Mesendoderm (in vitro differentiated cells): ENCODE measurements around the gene TTYH2.
A peak's percentile ranks its signal among the peaks of the same experiment; 100 is the strongest.

Experiments
- DNase-seq: peaks from one replicate; pipeline ENCODE4 v3.0.0; 2013
- H2AK5ac ChIP-seq: 2 replicates; pipeline ENCODE4 v1.6.1; 2013; ENCODE audit warnings: low read length, inconsistent platforms
- H2BK120ac ChIP-seq: 2 replicates; pipeline ENCODE4 v1.6.1; 2013; ENCODE audit warnings: low read depth, mild to moderate bottlenecking, low read length, moderate library complexity, mixed read lengths
- H2BK15ac ChIP-seq: replicated peaks from 2 replicates; pipeline ENCODE4 v1.6.1; 2013; ENCODE audit warnings: low read depth, mild to moderate bottlenecking, moderate library complexity
- H2BK5ac ChIP-seq: 2 replicates; pipeline ENCODE4 v1.6.1; 2013; ENCODE audit warnings: low read length, inconsistent platforms
- H3K18ac ChIP-seq: 2 replicates; pipeline ENCODE4 v1.6.1; 2013; ENCODE audit warnings: mild to moderate bottlenecking, low read length, mixed read lengths
- H3K23ac ChIP-seq: one replicate; pipeline ENCODE4 v1.6.1; 2013; ENCODE audit warnings: low read length
- H3K27ac ChIP-seq: 2 replicates; pipeline ENCODE4 v1.5.1; 2013; ENCODE audit warnings: low read depth, mild to moderate bottlenecking, inconsistent platforms, low read length, moderate library complexity
- H3K27me3 ChIP-seq: 2 replicates; pipeline ENCODE4 v1.6.1; 2013; ENCODE audit warnings: low read length, control low read depth, mild to moderate bottlenecking, inconsistent platforms; ENCODE audit not compliant: insufficient read depth, poor library complexity
- H3K36me3 ChIP-seq: 2 replicates; pipeline ENCODE4 v1.6.1; 2013; ENCODE audit warnings: low read length, inconsistent platforms; ENCODE audit not compliant: control insufficient read depth, insufficient read depth
- H3K4ac ChIP-seq: one replicate; pipeline ENCODE4 v1.6.1; 2013; ENCODE audit warnings: low read depth, mild to moderate bottlenecking, low read length, moderate library complexity
- H3K4me1 ChIP-seq: 2 replicates; pipeline ENCODE4 v1.6.1; 2013; ENCODE audit warnings: low read depth, low read length, inconsistent platforms; ENCODE audit not compliant: control insufficient read depth
- H3K4me2 ChIP-seq: 2 replicates; pipeline ENCODE4 v1.6.1; 2013; ENCODE audit warnings: low read length
- H3K4me3 ChIP-seq: 2 replicates; pipeline ENCODE4 v1.5.1; 2013; ENCODE audit warnings: mild to moderate bottlenecking, low read length
- H3K56ac ChIP-seq: one replicate; pipeline ENCODE4 v1.6.1; 2013; ENCODE audit warnings: low read length
- H3K79me1 ChIP-seq: 2 replicates; pipeline ENCODE4 v1.6.1; 2013; ENCODE audit warnings: low read length, inconsistent platforms
- H3K79me2 ChIP-seq: 2 replicates; pipeline ENCODE4 v1.6.1; 2013; ENCODE audit warnings: mild to moderate bottlenecking, low read length; ENCODE audit not compliant: control insufficient read depth, insufficient read depth
- H3K9ac ChIP-seq: 2 replicates; pipeline ENCODE4 v1.6.1; 2013; ENCODE audit warnings: low read length, inconsistent platforms
- H4K5ac ChIP-seq: one replicate; pipeline ENCODE4 v1.6.1; 2013; ENCODE audit warnings: low read length
- H4K8ac ChIP-seq: one replicate; pipeline ENCODE4 v1.6.1; 2013; ENCODE audit warnings: low read depth, mild to moderate bottlenecking, control low read depth, low read length, moderate library complexity
- WGBS: extraction: QIAGEN DNeasy Blood & Tissue Kit; methylation state at CpG from one replicate; pipeline ENCODE4 v1.1.7; 2013; ENCODE audit warnings: low lambda C conversion rate, missing lambda C conversion rate; ENCODE audit not compliant: insufficient coverage; ENCODE audit errors: extremely low coverage; 5-methylcytosine and 5-hydroxymethylcytosine counted together

TTYH2 gene

DNA sequence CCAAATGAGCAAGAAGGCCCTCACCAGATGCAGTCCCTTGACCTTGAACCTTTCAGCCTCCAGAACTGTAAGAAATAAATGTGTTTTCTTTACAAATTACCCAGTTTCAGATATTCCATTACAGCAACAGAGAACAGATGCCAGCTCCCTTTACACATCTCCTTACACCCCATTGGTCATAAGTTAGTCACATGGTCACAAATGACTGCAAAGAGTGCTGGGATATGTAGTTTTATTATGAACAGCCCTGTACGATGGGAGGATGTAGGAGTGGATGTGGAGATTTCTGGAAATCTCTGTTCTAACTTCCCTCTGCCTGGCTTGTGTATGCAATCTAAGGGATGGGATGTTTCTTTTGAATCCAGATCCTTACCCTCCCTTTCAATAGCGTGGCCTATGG, 23.2 kb upstream of the TTYH2 start:
- Histone ChIP-seq H3K4me2 (no peak overlapping the region), H2BK120ac (no peak overlapping the region), H3K79me2 (no peaks in the 10 kb centered on the region), H2BK15ac (no peak overlapping the region), H3K27me3 (no peaks in the 10 kb centered on the region), H3K79me1 (no peaks in the 10 kb centered on the region), H3K4me1 (no peaks in the 10 kb centered on the region), H3K27ac (no peak overlapping the region), H3K4me3 (no peak overlapping the region), H3K4ac (no peak overlapping the region), H3K18ac (no peak overlapping the region), H3K56ac (no peak overlapping the region), H4K8ac (no peak overlapping the region), H4K5ac (no peak overlapping the region), H2BK5ac (no peak overlapping the region), H3K36me3 (no peaks in the 10 kb centered on the region), H3K9ac (no peak overlapping the region), H3K23ac (no peak overlapping the region), H2AK5ac (no peak overlapping the region)
- DNase-seq: peak; percentile 78
- no CpG with 5 or more reads among the region's 2 CpGs for WGBS

DNA sequence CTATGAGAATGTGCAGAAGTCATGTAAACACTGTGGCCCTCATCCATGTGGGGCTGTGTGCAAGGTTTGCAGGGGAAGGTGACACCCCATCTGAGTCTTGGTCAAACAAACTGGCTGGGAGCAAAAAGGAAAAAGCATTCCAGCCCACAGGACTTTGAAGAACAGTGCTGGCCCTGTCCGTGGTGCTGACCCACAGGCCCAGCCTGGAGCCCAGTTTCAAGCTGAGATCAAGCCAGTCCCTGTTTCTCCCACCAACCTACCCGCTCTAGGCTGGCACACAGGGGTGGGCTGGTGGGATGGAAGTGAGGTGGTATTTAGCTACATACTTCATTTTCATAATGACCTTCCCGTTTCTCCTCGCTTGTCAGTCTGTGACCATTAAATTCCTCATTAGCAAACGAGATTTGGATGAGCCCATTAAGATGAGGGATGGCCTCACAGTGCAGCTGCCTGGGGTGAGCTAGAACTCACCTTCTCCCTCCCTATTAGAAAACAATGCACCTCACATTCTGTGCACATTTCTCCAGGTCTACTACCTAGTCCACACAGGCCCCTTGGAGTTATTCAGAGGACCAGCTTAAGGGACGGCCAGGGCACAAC, 22.5 kb upstream of the TTYH2 start:
- H3K18ac ChIP-seq: no peak overlapping the region
- no CpG with 5 or more reads among the region's 6 CpGs for WGBS
- H2BK15ac ChIP-seq: no peak overlapping the region

DNA sequence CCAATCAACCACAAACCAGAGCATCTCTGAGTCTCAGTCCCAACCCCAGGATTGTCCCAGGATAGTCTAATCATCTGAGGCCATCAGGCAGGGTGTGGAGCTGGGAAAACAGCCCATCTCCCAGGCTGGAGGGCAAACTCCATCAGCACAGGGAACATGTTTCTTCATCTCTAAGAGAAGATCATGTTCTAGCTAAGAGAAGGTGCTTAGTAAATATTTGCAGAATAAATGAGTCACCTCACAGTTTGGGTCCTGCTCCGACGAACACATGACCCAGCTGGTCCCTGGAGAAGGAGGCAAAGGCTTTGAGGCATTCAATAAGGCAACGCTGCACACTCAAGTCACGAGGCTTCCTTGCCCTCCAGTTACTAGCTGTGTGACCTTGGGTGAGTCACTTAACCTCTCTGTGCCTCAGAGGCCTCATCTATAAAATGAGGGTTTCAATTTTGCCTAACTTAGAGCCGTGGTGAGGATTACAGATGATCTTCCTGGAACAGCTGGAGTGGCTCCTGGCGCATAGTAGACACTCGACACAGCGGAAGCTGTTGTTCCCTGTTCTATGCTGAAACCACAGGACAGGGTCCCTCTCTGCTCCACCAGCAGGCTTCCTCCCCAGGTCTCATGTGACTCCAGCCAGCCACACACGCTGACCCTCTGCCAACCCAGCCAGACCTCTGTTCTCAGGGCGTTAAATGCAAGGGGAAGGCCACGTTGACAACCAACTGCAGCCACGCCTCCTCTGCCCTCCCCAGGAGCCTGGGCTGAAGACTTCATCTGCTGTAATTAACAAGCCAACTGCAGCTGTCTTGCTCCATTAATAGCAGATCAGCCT, 20.2 kb upstream of the TTYH2 start:
- WGBS: no CpG with 5 or more reads among the region's 12 CpGs
- DNase-seq: no peak
- Histone ChIP-seq H2BK15ac (no peak overlapping the region), H3K79me1 (no peaks in the 10 kb centered on the region), H3K27ac (no peak overlapping the region), H3K4me3 (no peak overlapping the region), H3K4me2 (no peak overlapping the region), H3K27me3 (no peaks in the 10 kb centered on the region), H3K36me3 (no peaks in the 10 kb centered on the region), H4K5ac (no peak overlapping the region), H3K4ac (no peak overlapping the region), H4K8ac (no peak overlapping the region), H3K18ac (no peak overlapping the region), H3K4me1 (no peaks in the 10 kb centered on the region), H2BK120ac (no peak overlapping the region), H2BK5ac (no peak overlapping the region), H3K56ac (no peak overlapping the region), H3K79me2 (no peaks in the 10 kb centered on the region), H3K23ac (no peak overlapping the region), H3K9ac (no peak overlapping the region), H2AK5ac (no peak overlapping the region)

More for the DNA sequence above, 22.5 kb upstream of the TTYH2 start:
- no peak overlapping the region for H4K5ac ChIP-seq
- H2BK5ac ChIP-seq: no peak overlapping the region
- no peaks in the 10 kb centered on the region for H3K79me1 ChIP-seq
- H3K36me3 ChIP-seq: no peaks in the 10 kb centered on the region
- peak; percentile 47 for DNase-seq
- no peak overlapping the region for H2AK5ac ChIP-seq
- no peak overlapping the region for H4K8ac ChIP-seq
- no peak overlapping the region for H3K4me3 ChIP-seq
- no peak overlapping the region for H3K27ac ChIP-seq
- no peak overlapping the region for H3K4ac ChIP-seq
- no peaks in the 10 kb centered on the region for H3K79me2 ChIP-seq
- no peak overlapping the region for H3K23ac ChIP-seq
- no peaks in the 10 kb centered on the region for H3K4me1 ChIP-seq
- no peak overlapping the region for H3K4me2 ChIP-seq
- H3K27me3 ChIP-seq: no peaks in the 10 kb centered on the region
- H3K9ac ChIP-seq: no peak overlapping the region
- H3K56ac ChIP-seq: no peak overlapping the region
- H2BK120ac ChIP-seq: no peak overlapping the region

DNA sequence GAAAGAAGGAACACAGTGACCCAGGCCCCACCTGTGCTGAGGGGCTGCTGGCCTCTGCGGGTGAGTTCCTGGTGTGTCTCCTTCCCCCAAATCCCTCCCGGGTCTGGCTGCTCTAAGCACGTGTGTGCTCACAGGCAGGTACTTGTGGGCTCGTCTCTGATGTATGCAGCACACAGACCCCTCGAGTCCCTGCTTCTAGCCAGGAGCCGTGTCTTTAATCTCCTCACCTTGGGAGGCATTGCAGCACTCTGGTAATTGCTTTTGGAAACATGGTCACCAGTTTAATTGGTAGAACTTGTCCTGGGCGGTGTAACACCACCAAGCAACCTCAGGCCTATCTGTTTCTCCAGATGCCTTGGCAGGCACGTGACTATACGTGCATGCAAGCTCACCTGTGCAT, 18.7 kb upstream of the TTYH2 start:
- no peaks in the 10 kb centered on the region for H3K27me3 ChIP-seq
- H3K79me2 ChIP-seq: no peaks in the 10 kb centered on the region
- no peak overlapping the region for H3K4me2 ChIP-seq
- no peak for DNase-seq
- H2AK5ac ChIP-seq: no peak overlapping the region
- no peak overlapping the region for H4K8ac ChIP-seq
- no peak overlapping the region for H2BK120ac ChIP-seq
- H3K27ac ChIP-seq: no peak overlapping the region
- WGBS: no CpG with 5 or more reads among the region's 9 CpGs
- no peak overlapping the region for H3K4me3 ChIP-seq
- H3K36me3 ChIP-seq: no peaks in the 10 kb centered on the region
- no peak overlapping the region for H2BK5ac ChIP-seq
- H2BK15ac ChIP-seq: no peak overlapping the region
- no peak overlapping the region for H3K23ac ChIP-seq
- H3K9ac ChIP-seq: no peak overlapping the region
- H3K79me1 ChIP-seq: no peaks in the 10 kb centered on the region
- H3K56ac ChIP-seq: no peak overlapping the region
- H3K4ac ChIP-seq: no peak overlapping the region
- no peaks in the 10 kb centered on the region for H3K4me1 ChIP-seq
- no peak overlapping the region for H3K18ac ChIP-seq
- H4K5ac ChIP-seq: no peak overlapping the region

DNA sequence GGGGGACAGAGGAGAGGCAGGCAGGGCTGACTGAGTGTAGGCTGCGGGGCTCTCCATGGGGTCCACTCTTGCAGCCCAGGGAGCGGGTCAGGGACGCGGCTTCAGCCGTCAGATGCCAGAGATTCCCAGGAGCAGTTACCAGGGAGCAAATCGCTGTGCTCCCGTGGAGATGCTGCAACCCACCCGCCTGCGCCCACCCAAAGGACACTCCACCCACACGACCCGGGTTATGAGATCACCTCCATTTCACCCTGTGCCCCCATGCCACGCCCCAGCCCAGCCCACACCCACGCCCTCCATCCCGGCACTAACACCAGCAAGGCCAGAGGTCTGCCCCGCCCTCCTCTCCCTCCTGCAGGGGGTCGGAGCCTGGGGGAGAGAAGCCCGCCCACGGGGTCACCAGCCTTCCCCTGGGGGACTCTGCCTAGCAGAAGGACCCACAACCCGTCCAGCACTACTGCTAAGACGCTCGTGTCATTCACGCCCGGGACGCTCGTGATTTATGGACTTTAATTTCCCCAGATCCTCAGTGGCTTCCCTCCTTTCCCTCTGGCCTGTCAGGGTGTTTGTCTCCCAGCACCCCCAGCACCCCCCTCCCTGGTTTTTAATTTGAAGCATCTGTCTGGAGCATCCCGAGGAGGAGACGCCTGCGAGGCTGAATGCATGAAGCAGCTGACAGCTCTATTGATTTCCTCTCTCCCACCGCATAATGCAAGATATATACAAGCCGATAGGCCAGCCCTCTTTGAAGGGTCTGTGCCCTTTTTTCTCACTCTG, 16.6 kb upstream of the TTYH2 start:
- H3K79me1 ChIP-seq: no peaks in the 10 kb centered on the region
- H2AK5ac ChIP-seq: no peak overlapping the region
- no CpG with 5 or more reads among the region's 30 CpGs for WGBS
- no peak overlapping the region for H4K8ac ChIP-seq
- H3K23ac ChIP-seq: no peak overlapping the region
- no peak overlapping the region for H3K9ac ChIP-seq
- no peaks in the 10 kb centered on the region for H3K27me3 ChIP-seq
- no peaks in the 10 kb centered on the region for H3K4me1 ChIP-seq
- no peak overlapping the region for H2BK15ac ChIP-seq
- H3K56ac ChIP-seq: no peak overlapping the region
- H3K36me3 ChIP-seq: no peaks in the 10 kb centered on the region
- H3K4me2 ChIP-seq: no peak overlapping the region
- H3K27ac ChIP-seq: no peak overlapping the region
- H4K5ac ChIP-seq: no peak overlapping the region
- H2BK120ac ChIP-seq: no peak overlapping the region
- no peak overlapping the region for H2BK5ac ChIP-seq
- H3K79me2 ChIP-seq: no peaks in the 10 kb centered on the region
- DNase-seq: no peak
- no peak overlapping the region for H3K4me3 ChIP-seq
- H3K4ac ChIP-seq: no peak overlapping the region
- H3K18ac ChIP-seq: no peak overlapping the region
